Lower lobe of right lung (tissue), 2 donors: ENCODE measurements around the gene ACVR2A. TPM values are rescaled to one million over a fixed set of nuclear protein-coding genes. Genes with fewer than 3 reads are reported as not detected.
A peak's percentile ranks its signal among the peaks of the same experiment; 100 is the strongest.

Experiments used
- ATAC-seq, 2 donors: fragments of 200-7000 bp; cut with Tn5 transposase; one replicate each; pipeline ENCODE4 v1.9.1; 2020 to 2022; ENCODE audit warnings: mild to moderate bottlenecking in 2 of 2, moderate library complexity in 2 of 2
- DNase-seq: peaks from one replicate; pipeline ENCODE4 v3.0.0-alpha.2; 2020
- H3K27ac ChIP-seq: fragments of 200-600 bp; one replicate; pipeline ENCODE4 v1.8.0; 2022
- H3K27me3 ChIP-seq: fragments of 200-600 bp; one replicate; pipeline ENCODE4 v1.8.0; 2022; ENCODE audit warnings: low read depth
- H3K36me3 ChIP-seq: fragments of 200-600 bp; one replicate; pipeline ENCODE4 v1.8.0; 2022; ENCODE audit warnings: mild to moderate bottlenecking
- H3K4me1 ChIP-seq: fragments of 200-600 bp; one replicate; pipeline ENCODE4 v1.8.0; 2022
- H3K4me3 ChIP-seq: fragments of 200-600 bp; one replicate; pipeline ENCODE4 v1.8.0; 2022; ENCODE audit warnings: mild to moderate bottlenecking
- H3K9me3 ChIP-seq: fragments of 200-600 bp; one replicate; pipeline ENCODE4 v1.8.0; 2022
- intact Hi-C: fragments of 100-400 bp; cut with DNase I; formaldehyde crosslinking; loops from one replicate; pipeline ENCODE4 v1.11.0; 2022
- total RNA-seq: library from RNA; stranded (reverse); fragmentation: NEBNext Ultra II Directional; extraction: Animal tissue kit (Norgen Biotek cat#: 25700); gene quantifications from one replicate; pipeline ENCODE4 v1.2.1, GENCODE V29; 2021
- TF ChIP-seq, protein P1 (sequence below): fragments of 200-600 bp; IDR thresholded peaks from one replicate; pipeline ENCODE4 v1.8.0; 2022; ENCODE audit warnings: antibody characterized with exemption, mild to moderate bottlenecking
- donor health status: DM: no; HTN: yes; CAD: no; lungs with severe emphysema.

ACVR2A gene
- total RNA-seq, 1 donor from 2014 or later, result 18.2 TPM

DNA sequence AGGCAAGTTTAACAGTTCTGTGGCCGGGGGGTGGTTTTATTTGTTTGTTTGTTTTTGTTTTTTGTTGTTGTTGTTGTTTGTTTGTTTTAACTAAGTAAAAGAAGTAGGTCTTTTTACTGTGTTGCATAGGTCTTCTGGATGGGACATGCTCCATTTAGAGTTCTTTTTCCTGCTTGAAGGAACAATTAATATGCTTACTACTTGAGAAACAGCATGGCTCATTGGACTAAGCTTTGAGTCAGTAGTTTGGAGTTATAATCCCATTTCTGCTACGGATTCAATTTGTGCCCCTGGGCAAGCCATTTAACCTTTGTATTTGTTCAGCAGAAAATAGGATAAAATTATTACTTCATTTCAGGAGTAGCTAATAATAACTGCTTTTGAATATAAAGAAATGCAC, 8.7 kb upstream of the ACVR2A start:
- no peaks in the 10 kb centered on the region for H3K36me3 ChIP-seq
- no peaks in the 10 kb centered on the region for H3K9me3 ChIP-seq
- TF ChIP-seq, protein P1, sequence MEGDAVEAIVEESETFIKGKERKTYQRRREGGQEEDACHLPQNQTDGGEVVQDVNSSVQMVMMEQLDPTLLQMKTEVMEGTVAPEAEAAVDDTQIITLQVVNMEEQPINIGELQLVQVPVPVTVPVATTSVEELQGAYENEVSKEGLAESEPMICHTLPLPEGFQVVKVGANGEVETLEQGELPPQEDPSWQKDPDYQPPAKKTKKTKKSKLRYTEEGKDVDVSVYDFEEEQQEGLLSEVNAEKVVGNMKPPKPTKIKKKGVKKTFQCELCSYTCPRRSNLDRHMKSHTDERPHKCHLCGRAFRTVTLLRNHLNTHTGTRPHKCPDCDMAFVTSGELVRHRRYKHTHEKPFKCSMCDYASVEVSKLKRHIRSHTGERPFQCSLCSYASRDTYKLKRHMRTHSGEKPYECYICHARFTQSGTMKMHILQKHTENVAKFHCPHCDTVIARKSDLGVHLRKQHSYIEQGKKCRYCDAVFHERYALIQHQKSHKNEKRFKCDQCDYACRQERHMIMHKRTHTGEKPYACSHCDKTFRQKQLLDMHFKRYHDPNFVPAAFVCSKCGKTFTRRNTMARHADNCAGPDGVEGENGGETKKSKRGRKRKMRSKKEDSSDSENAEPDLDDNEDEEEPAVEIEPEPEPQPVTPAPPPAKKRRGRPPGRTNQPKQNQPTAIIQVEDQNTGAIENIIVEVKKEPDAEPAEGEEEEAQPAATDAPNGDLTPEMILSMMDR, result no peak
- no peak overlapping the region for H3K4me3 ChIP-seq
- intact Hi-C loops, result no loop called here
- DNase-seq (no peak), ATAC-seq (no peak)
- no peaks in the 10 kb centered on the region for H3K27me3 ChIP-seq
- H3K27ac ChIP-seq, result no peak overlapping the region
- no peaks in the 10 kb centered on the region for H3K4me1 ChIP-seq

DNA sequence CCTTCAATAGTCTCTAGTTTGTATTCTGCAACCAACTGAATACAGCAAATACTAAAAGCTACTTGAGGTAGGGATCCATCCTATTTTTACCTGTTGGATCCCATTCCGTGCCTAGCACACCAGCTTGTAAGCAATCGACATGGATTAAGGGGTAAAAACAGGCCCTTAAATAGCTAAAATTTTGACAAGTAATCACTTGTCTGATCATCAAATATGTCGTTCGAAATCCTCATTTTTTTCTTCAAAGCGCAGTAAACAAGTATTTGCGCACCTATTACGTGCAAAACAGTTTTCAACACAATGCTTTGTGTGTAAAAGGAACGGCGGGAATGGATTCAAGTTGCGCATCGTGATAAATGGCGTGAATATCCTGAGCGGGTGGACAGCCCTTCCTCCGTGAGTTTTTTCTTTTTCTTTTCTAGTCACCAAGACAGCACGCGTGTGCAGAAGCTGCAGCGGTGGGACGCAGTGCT, 1.4 kb upstream of the ACVR2A start:
- H3K4me3 ChIP-seq, result peak overlapping the region; percentile 81
- intact Hi-C loops, result no loop called here
- H3K27me3 ChIP-seq, result no peaks in the 10 kb centered on the region
- H3K27ac ChIP-seq, result peak overlapping the region; percentile 95
- ATAC-seq (no peak), DNase-seq (no peak)
- H3K36me3 ChIP-seq, result no peaks in the 10 kb centered on the region
- no peaks in the 10 kb centered on the region for H3K9me3 ChIP-seq
- H3K4me1 ChIP-seq, result peaks cover 27% of the 10 kb centered on the region
- TF ChIP-seq, protein P1, result no peak

DNA sequence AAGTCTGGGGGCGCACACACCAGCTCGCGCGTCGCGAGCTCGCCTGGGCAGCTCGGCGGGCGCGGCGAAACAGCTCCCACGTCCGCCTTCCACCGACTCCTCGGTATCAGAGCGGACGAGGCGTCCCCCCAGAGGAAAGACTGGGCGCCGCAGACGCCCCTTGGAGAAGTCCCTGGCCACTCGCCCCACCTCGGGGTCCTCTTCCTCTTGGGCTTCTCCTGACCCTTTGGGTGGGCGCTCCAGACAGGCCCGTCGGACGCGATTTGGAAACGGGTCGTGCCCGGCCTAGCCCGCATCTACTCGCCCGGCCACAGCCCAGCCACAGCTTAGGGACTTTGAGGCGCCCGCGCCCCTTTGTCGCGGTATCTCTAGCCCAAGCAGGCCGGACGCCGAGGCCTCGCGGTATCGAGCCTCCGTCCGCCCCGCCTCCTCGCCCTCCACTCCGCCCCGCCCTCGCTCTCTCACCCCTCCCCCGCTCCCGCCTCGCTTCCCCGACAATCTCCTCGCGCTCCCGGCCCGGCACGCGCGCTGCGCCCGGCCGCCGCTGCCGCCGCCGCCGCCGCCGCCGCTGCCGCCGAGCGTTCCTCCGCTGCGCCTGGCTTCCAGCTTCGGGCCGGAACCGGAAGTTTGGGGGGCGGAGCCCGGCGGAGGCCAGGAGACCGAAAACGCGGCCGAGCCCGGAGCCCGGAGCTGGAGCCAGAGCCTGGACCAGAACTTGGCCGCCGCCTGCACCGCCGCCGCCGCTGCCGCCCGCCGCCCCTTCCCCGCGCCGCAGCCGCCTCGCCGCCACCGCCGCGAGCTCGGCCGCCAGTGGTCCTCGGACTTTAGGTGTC, 749 bp upstream of the ACVR2A start:
- Histone ChIP-seq H3K4me3 (peak overlapping the region; percentile 81), H3K27ac (peak overlapping the region; percentile 95), H3K4me1 (peaks cover 27% of the 10 kb centered on the region), H3K36me3 (no peaks in the 10 kb centered on the region), H3K9me3 (no peaks in the 10 kb centered on the region), H3K27me3 (no peaks in the 10 kb centered on the region)
- TF ChIP-seq, protein P1, result peak; percentile 37
- ATAC-seq (peak; percentile 96 to 97), DNase-seq (peak; percentile 96)
- intact Hi-C loops, result no loop called here

DNA sequence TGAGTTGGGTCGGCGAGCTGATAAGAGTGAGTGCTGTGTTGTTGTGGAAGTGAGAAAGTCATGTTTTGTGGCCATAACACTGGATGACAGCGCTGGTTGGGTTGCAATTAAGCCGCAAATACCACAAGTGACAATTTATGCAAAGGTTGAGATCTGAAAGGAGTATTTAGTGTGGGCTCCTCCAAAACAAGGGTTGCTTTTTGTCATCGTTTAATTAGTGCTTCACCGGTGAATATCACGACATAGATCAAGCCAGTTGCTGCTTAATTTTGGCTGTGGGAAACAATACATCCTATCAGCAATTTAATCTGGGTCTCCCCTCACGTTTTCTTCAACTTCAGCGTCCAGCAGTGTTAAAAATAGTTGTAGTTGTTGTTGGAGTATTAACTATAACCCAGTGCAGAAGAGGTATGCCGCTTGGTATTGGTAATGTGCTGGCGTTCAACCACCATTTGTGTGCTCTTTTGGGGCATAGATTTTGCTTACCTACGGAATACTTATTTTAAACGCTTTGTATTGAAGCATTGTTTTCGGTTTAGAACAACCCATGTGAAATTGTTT, 662 bp downstream of the ACVR2A start:
- TF ChIP-seq, protein P1, result no peak
- Histone ChIP-seq H3K9me3 (no peaks in the 10 kb centered on the region), H3K36me3 (no peaks in the 10 kb centered on the region), H3K4me1 (peaks cover 32% of the 10 kb centered on the region), H3K4me3 (peak overlapping the region; percentile 81), H3K27ac (peak overlapping the region; percentile 95), H3K27me3 (no peaks in the 10 kb centered on the region)
- ATAC-seq (peak in 1 of 2 donors; percentile 4), DNase-seq (no peak)
- intact Hi-C loops, result no loop called here

DNA sequence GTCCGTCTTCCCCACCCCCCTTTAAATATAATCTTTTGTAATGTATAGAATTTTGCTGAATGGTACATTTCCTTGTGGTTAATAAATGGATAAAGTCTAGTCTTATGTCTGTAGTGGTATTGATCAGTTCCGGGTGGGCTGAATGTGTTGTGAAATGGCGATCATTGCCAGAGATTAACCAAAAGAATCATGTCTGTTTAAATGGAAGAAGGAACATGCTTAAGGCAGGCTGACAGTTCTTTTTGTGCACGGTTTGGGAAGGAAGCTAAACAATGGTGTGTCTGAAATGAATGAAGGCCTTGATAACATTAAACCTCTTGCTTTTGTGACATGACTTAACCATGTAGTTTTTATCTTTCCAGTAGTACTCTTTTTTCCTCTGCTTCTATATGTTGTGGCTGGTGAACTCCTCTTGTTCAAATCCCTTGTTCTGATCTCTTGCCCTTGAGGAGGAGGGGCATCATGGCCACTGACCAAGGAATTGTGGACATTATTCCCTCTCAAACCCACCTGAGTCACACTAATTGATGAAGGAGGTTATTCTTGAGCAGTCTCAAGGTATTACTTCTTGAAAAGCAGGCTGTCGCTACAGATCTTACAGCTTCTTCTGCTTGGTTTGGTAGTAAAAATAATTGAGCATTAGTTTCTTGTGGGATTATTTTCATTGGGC, 1.7 kb downstream of the ACVR2A start:
- TF ChIP-seq, protein P1, result no peak
- intact Hi-C loops, result no loop called here
- Histone ChIP-seq H3K9me3 (no peaks in the 10 kb centered on the region), H3K27me3 (no peaks in the 10 kb centered on the region), H3K4me3 (peak overlapping the region; percentile 81), H3K36me3 (no peaks in the 10 kb centered on the region), H3K27ac (no peak overlapping the region), H3K4me1 (peaks cover 42% of the 10 kb centered on the region)
- DNase-seq (no peak), ATAC-seq (no peak)
